Trophoblast cell (in vitro differentiated cells and primary cell): ENCODE measurements around the gene SLC7A6.

Experiments
- DNase-seq, 2 donors: peaks; one replicate each; pipeline ENCODE4 v3.0.0-alpha.2; 2016
- H2AFZ ChIP-seq: 2 replicates; pipeline ENCODE4 v1.6.1; 2013; ENCODE audit warnings: low read length, moderate library complexity, mild to moderate bottlenecking; ENCODE audit not compliant: insufficient read depth, poor library complexity
- H2AK5ac ChIP-seq: 2 replicates; pipeline ENCODE4 v1.6.1; 2013; ENCODE audit warnings: mild to moderate bottlenecking, low read length
- H2BK120ac ChIP-seq: 2 replicates; pipeline ENCODE4 v1.6.1; 2013; ENCODE audit warnings: low read length, mild to moderate bottlenecking, moderate library complexity; ENCODE audit not compliant: insufficient read depth, poor library complexity
- H2BK12ac ChIP-seq: 2 replicates; pipeline ENCODE4 v1.6.1; 2013; ENCODE audit warnings: mild to moderate bottlenecking, low read length, moderate library complexity
- H2BK5ac ChIP-seq: 2 replicates; pipeline ENCODE4 v1.6.1; 2013; ENCODE audit warnings: low read length, low read depth, moderate library complexity, mild to moderate bottlenecking; ENCODE audit not compliant: poor library complexity
- H3K14ac ChIP-seq: 2 replicates; pipeline ENCODE4 v1.6.1; 2013; ENCODE audit warnings: mild to moderate bottlenecking, low read length
- H3K18ac ChIP-seq: 2 replicates; pipeline ENCODE4 v1.6.1; 2013; ENCODE audit warnings: mild to moderate bottlenecking, low read length
- H3K23ac ChIP-seq: 2 replicates; pipeline ENCODE4 v1.6.1; 2013; ENCODE audit warnings: low read length
- H3K27ac ChIP-seq: 2 replicates; pipeline ENCODE4 v1.5.1; 2013; ENCODE audit warnings: low read depth, mild to moderate bottlenecking, inconsistent platforms, low read length, moderate library complexity
- H3K27me3 ChIP-seq: 2 replicates; pipeline ENCODE4 v1.6.1; 2013; ENCODE audit warnings: inconsistent platforms, mild to moderate bottlenecking, low read length, moderate library complexity; ENCODE audit not compliant: insufficient read depth
- H3K36me3 ChIP-seq, 2 experiments: 1 replicate in 1 of 2; 2 replicates in 1 of 2; pipeline ENCODE4 v1.6.1; 2013; ENCODE audit warnings: low read length in 2 of 2, mild to moderate bottlenecking in 2 of 2, moderate library complexity in 1 of 2; ENCODE audit not compliant: insufficient read depth in 2 of 2, control insufficient read depth in 1 of 2
- H3K4ac ChIP-seq: 2 replicates; pipeline ENCODE4 v1.6.1; 2013; ENCODE audit warnings: low read depth, mild to moderate bottlenecking, low read length, moderate library complexity
- H3K4me1 ChIP-seq, 2 experiments: 1 replicate in 1 of 2; 2 replicates in 1 of 2; pipeline ENCODE4 v1.6.1; 2013; ENCODE audit warnings: low read length in 2 of 2, mild to moderate bottlenecking in 2 of 2, moderate library complexity in 1 of 2; ENCODE audit not compliant: insufficient read depth in 2 of 2, control insufficient read depth in 1 of 2
- H3K4me2 ChIP-seq: 2 replicates; pipeline ENCODE4 v1.6.1; 2013; ENCODE audit warnings: inconsistent platforms, mild to moderate bottlenecking, low read length, moderate library complexity
- H3K4me3 ChIP-seq: 2 replicates; pipeline ENCODE4 v1.5.1; 2013; ENCODE audit warnings: mild to moderate bottlenecking, low read depth, low read length, inconsistent platforms
- H3K79me1 ChIP-seq: one replicate; pipeline ENCODE4 v1.6.1; 2013; ENCODE audit warnings: low read length
- H3K79me2 ChIP-seq: 2 replicates; pipeline ENCODE4 v1.6.1; 2013; ENCODE audit warnings: low read length, mild to moderate bottlenecking; ENCODE audit not compliant: control insufficient read depth, insufficient read depth, poor library complexity
- H3K9ac ChIP-seq: 2 replicates; pipeline ENCODE4 v1.6.1; 2013; ENCODE audit warnings: mild to moderate bottlenecking, low read length
- H3K9me3 ChIP-seq: 2 replicates; pipeline ENCODE4 v1.6.1; 2013; ENCODE audit warnings: low read depth, mild to moderate bottlenecking, control low read depth, inconsistent platforms, low read length; ENCODE audit not compliant: insufficient read depth
- H4K12ac ChIP-seq: 2 replicates; pipeline ENCODE4 v1.6.1; 2013; ENCODE audit warnings: low read depth, mild to moderate bottlenecking, low read length, moderate library complexity
- H4K8ac ChIP-seq: 2 replicates; pipeline ENCODE4 v1.6.1; 2013; ENCODE audit warnings: low read depth, mild to moderate bottlenecking, low read length, moderate library complexity
- H4K91ac ChIP-seq: one replicate; pipeline ENCODE4 v1.6.1; 2013; ENCODE audit warnings: low read depth, mild to moderate bottlenecking, low read length, moderate library complexity
- WGBS: extraction: QIAGEN DNeasy Blood & Tissue Kit; methylation state at CpG from one replicate; pipeline ENCODE4 v1.1.7; 2013; ENCODE audit warnings: missing lambda C conversion rate; ENCODE audit not compliant: insufficient read length, insufficient coverage; ENCODE audit errors: extremely low coverage; 5-methylcytosine and 5-hydroxymethylcytosine counted together

SLC7A6 gene

GRCh38 chr16:68230176-68230571 is 34.2 kb upstream of the SLC7A6 start:
- Histone ChIP-seq H3K4me3 (no peak overlapping the region), H3K36me3 (peaks cover 35 to 42% of the 10 kb centered on the region in 2 experiments), H3K14ac (no peak overlapping the region), H3K4me1 (peaks cover 13 to 18% of the 10 kb centered on the region in 2 experiments), H2BK12ac (no peak overlapping the region), H3K79me2 (peaks cover 3% of the 10 kb centered on the region), H4K91ac (no peak overlapping the region), H3K27ac (no peak overlapping the region), H3K4ac (no peak overlapping the region), H3K9me3 (no peaks in the 10 kb centered on the region), H2BK120ac (no peak overlapping the region), H3K9ac (no peak overlapping the region), H2AFZ (no peak overlapping the region), H3K4me2 (no peak overlapping the region), H3K23ac (no peak overlapping the region), H2AK5ac (no peak overlapping the region), H4K12ac (no peak overlapping the region), H2BK5ac (no peak overlapping the region), H4K8ac (no peak overlapping the region), H3K27me3 (no peaks in the 10 kb centered on the region), H3K79me1 (peaks cover 3% of the 10 kb centered on the region), H3K18ac (no peak overlapping the region)
- WGBS = no CpG with 5 or more reads among the region's 9 CpGs
- DNase-seq = no peak

- DNase-seq = no peak
- peaks cover 9% of the 10 kb centered on the region for H3K79me1 ChIP-seq
- no peak overlapping the region for H3K23ac ChIP-seq
- no peak overlapping the region for H3K4ac ChIP-seq
- H2AFZ ChIP-seq = no peak overlapping the region
- no peaks in the 10 kb centered on the region for H3K9me3 ChIP-seq
- H3K27ac ChIP-seq = no peak overlapping the region
- H3K79me2 ChIP-seq = peaks cover 8% of the 10 kb centered on the region
- WGBS = no CpG with 5 or more reads among the region's 12 CpGs
- no peak overlapping the region for H4K12ac ChIP-seq
- no peak overlapping the region for H3K4me3 ChIP-seq
- H2AK5ac ChIP-seq = no peak overlapping the region
- no peak overlapping the region for H2BK12ac ChIP-seq
- no peak overlapping the region for H2BK120ac ChIP-seq
- peaks cover 35 to 42% of the 10 kb centered on the region in 2 experiments for H3K36me3 ChIP-seq
- no peak overlapping the region for H3K9ac ChIP-seq
- H3K14ac ChIP-seq = no peak overlapping the region
- H3K4me1 ChIP-seq = peaks cover 13 to 18% of the 10 kb centered on the region in 2 experiments
- no peak overlapping the region for H3K18ac ChIP-seq
- H4K8ac ChIP-seq = no peak overlapping the region
- H3K27me3 ChIP-seq = no peaks in the 10 kb centered on the region
- no peak overlapping the region for H3K4me2 ChIP-seq
- no peak overlapping the region for H4K91ac ChIP-seq
- no peak overlapping the region for H2BK5ac ChIP-seq
Measured at GRCh38 chr16:68230956-68231355, 33.4 kb upstream of the SLC7A6 start.

GRCh38 chr16:68231384-68232136 is 32.8 kb upstream of the SLC7A6 start:
- no peak overlapping the region for H3K9ac ChIP-seq
- peaks cover 35 to 42% of the 10 kb centered on the region in 2 experiments for H3K36me3 ChIP-seq
- no peak overlapping the region for H2BK12ac ChIP-seq
- no peak overlapping the region for H3K14ac ChIP-seq
- no peak overlapping the region for H2AFZ ChIP-seq
- no peak overlapping the region for H3K27ac ChIP-seq
- no peak overlapping the region for H4K8ac ChIP-seq
- no peak overlapping the region for H4K91ac ChIP-seq
- no peak overlapping the region for H3K23ac ChIP-seq
- no peak overlapping the region for H3K4ac ChIP-seq
- no CpG with 5 or more reads among the region's 26 CpGs for WGBS
- H2BK120ac ChIP-seq = no peak overlapping the region
- no peaks in the 10 kb centered on the region for H3K9me3 ChIP-seq
- H3K4me3 ChIP-seq = no peak overlapping the region
- H3K4me2 ChIP-seq = no peak overlapping the region
- peaks cover 17 to 22% of the 10 kb centered on the region in 2 experiments for H3K4me1 ChIP-seq
- H2AK5ac ChIP-seq = no peak overlapping the region
- no peak overlapping the region for H2BK5ac ChIP-seq
- H4K12ac ChIP-seq = no peak overlapping the region
- H3K27me3 ChIP-seq = no peaks in the 10 kb centered on the region
- peaks cover 12% of the 10 kb centered on the region for H3K79me2 ChIP-seq
- no peak overlapping the region for H3K18ac ChIP-seq
- H3K79me1 ChIP-seq = peaks cover 14% of the 10 kb centered on the region
- no peak for DNase-seq

- H4K91ac ChIP-seq = no peak overlapping the region
- H3K14ac ChIP-seq = no peak overlapping the region
- H3K23ac ChIP-seq = no peak overlapping the region
- no peak overlapping the region for H3K4ac ChIP-seq
- no peak overlapping the region for H2AFZ ChIP-seq
- H4K12ac ChIP-seq = no peak overlapping the region
- no peak overlapping the region for H3K18ac ChIP-seq
- H3K27ac ChIP-seq = no peak overlapping the region
- peaks cover 22 to 28% of the 10 kb centered on the region in 2 experiments for H3K4me1 ChIP-seq
- DNase-seq = no peak
- no peak overlapping the region for H2BK5ac ChIP-seq
- no peak overlapping the region for H3K4me3 ChIP-seq
- H3K9me3 ChIP-seq = no peaks in the 10 kb centered on the region
- peaks cover 21% of the 10 kb centered on the region for H3K79me1 ChIP-seq
- no peak overlapping the region for H2AK5ac ChIP-seq
- H2BK12ac ChIP-seq = no peak overlapping the region
- peaks cover 16% of the 10 kb centered on the region for H3K79me2 ChIP-seq
- no peak overlapping the region for H3K9ac ChIP-seq
- no peaks in the 10 kb centered on the region for H3K27me3 ChIP-seq
- no peak overlapping the region for H3K4me2 ChIP-seq
- no peak overlapping the region for H2BK120ac ChIP-seq
- no CpG with 5 or more reads among the region's 16 CpGs for WGBS
- H3K36me3 ChIP-seq = peaks cover 35 to 42% of the 10 kb centered on the region in 2 experiments
- no peak overlapping the region for H4K8ac ChIP-seq
Measured at GRCh38 chr16:68232335-68232734, 32.0 kb upstream of the SLC7A6 start.
